Neural crest cell (in vitro differentiated cells): ENCODE results near the gene TXN2. TPM values are rescaled to one million over a fixed set of nuclear protein-coding genes. Genes with fewer than 3 reads are reported as not detected.

ENCODE experiments used
- DNase-seq: peaks from one replicate; pipeline ENCODE4 v3.0.0; 2021; ENCODE audit warnings: low read depth, mixed read lengths, low spot score
- H3K27ac Mint-ChIP-seq: one replicate; pipeline ENCODE4 v1.8.0; 2021; ENCODE audit warnings: mild to moderate bottlenecking, mixed read lengths; ENCODE audit not compliant: unreplicated experiment
- H3K27me3 Mint-ChIP-seq: 2 replicates; pipeline ENCODE4 v1.8.0; 2021; ENCODE audit warnings: low read depth, mild to moderate bottlenecking, mixed read lengths
- H3K36me3 Mint-ChIP-seq: 2 replicates; pipeline ENCODE4 v1.8.0; 2021; ENCODE audit warnings: low read depth, mild to moderate bottlenecking, mixed read lengths
- H3K4me1 Mint-ChIP-seq: 2 replicates; pipeline ENCODE4 v1.8.0; 2021; ENCODE audit warnings: mixed read lengths
- H3K4me3 Mint-ChIP-seq: one replicate; pipeline ENCODE4 v1.8.0; 2021; ENCODE audit warnings: mild to moderate bottlenecking, mixed read lengths
- H3K9me3 Mint-ChIP-seq: 2 replicates; pipeline ENCODE4 v1.8.0; 2021; ENCODE audit warnings: mixed read lengths
- total RNA-seq: library from RNA; stranded (reverse); gene quantifications from 2 replicates; pipeline ENCODE4 v1.2.1, GENCODE V29; 2021
- TF ChIP-seq, protein P1 (sequence below): fragments of 200-600 bp; sonication (generic); conservative IDR thresholded peaks from 2 replicates; pipeline ENCODE4 v1.5.0; 2021; ENCODE audit warnings: antibody characterized with exemption, mild to moderate bottlenecking

Gene TXN2
- total RNA-seq, 1 donor from 2014 or later = 77.9 TPM

- TF ChIP-seq, protein P1, sequence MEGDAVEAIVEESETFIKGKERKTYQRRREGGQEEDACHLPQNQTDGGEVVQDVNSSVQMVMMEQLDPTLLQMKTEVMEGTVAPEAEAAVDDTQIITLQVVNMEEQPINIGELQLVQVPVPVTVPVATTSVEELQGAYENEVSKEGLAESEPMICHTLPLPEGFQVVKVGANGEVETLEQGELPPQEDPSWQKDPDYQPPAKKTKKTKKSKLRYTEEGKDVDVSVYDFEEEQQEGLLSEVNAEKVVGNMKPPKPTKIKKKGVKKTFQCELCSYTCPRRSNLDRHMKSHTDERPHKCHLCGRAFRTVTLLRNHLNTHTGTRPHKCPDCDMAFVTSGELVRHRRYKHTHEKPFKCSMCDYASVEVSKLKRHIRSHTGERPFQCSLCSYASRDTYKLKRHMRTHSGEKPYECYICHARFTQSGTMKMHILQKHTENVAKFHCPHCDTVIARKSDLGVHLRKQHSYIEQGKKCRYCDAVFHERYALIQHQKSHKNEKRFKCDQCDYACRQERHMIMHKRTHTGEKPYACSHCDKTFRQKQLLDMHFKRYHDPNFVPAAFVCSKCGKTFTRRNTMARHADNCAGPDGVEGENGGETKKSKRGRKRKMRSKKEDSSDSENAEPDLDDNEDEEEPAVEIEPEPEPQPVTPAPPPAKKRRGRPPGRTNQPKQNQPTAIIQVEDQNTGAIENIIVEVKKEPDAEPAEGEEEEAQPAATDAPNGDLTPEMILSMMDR = no peak
- no peak for DNase-seq
- Mint-ChIP-seq H3K9me3 (no peaks in the 10 kb centered on the region), H3K4me1 (peaks cover 19% of the 10 kb centered on the region), H3K4me3 (no peak overlapping the region), H3K36me3 (no peaks in the 10 kb centered on the region), H3K27ac (peak overlapping the region; percentile 81), H3K27me3 (no peaks in the 10 kb centered on the region)
Observed at GRCh38 chr22:36419912-36420882, 61.2 kb downstream of the TXN2 start.

- DNase-seq = no peak
- TF ChIP-seq, protein P1 = no peak
- no peaks in the 10 kb centered on the region for H3K27me3 Mint-ChIP-seq
Observed at GRCh38 chr22:36419177-36419911, 62.1 kb downstream of the TXN2 start.

DNA sequence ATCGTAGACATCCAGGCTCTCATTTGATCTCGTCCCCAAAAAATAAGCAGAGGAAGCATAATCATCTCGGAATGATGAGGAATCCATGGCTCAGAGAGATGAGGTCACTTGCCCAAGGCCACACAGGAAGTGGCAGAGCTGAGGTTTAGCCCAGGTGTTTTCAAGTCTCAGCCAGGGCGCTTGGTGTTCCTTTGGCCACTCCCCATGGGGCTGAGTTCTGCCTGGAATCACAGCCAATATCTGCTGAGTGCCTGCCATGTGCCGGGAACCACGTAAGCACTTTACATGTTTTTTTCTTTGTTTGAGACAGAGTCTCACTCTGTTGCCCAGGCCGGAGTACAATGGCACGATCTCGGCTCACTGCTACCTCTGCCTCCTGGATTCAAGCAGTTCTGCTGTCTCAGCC lies 64.2 kb downstream of the TXN2 start:
- TF ChIP-seq, protein P1 = no peak
- H3K4me1 Mint-ChIP-seq = peaks cover 8% of the 10 kb centered on the region
- H3K27me3 Mint-ChIP-seq = no peaks in the 10 kb centered on the region
- H3K4me3 Mint-ChIP-seq = no peak overlapping the region
- no peak for DNase-seq
- H3K9me3 Mint-ChIP-seq = no peaks in the 10 kb centered on the region
- H3K36me3 Mint-ChIP-seq = no peaks in the 10 kb centered on the region
- no peak overlapping the region for H3K27ac Mint-ChIP-seq

More at GRCh38 chr22:36419177-36419911, 62.1 kb downstream of the TXN2 start:
- peaks cover 13% of the 10 kb centered on the region for H3K4me1 Mint-ChIP-seq
- H3K9me3 Mint-ChIP-seq = no peaks in the 10 kb centered on the region
- H3K27ac Mint-ChIP-seq = peak overlapping the region; percentile 29
- no peaks in the 10 kb centered on the region for H3K36me3 Mint-ChIP-seq
- peak overlapping the region; percentile 13 for H3K4me3 Mint-ChIP-seq

Other genes with a start within 250 kb of the TXN2 start
- 14.2 and 15.7 TPM in 2 replicates for gene APOL2, start 242.1 kb downstream of the TXN2 start, total RNA-seq
- not detected in 2 replicates for gene APOL1, start 228.5 kb downstream of the TXN2 start, total RNA-seq
- gene MYH9, start 93.7 kb downstream of the TXN2 start, total RNA-seq = 160 and 171 TPM in 2 replicates
- gene FOXRED2, start 25.4 kb upstream of the TXN2 start, total RNA-seq = 44.8 and 45.1 TPM in 2 replicates
- 178 and 197 TPM in 2 replicates for gene EIF3D, start 47.5 kb upstream of the TXN2 start, total RNA-seq
- 0.09 and 0.27 TPM in 2 replicates for gene CACNG2, start 222.1 kb upstream of the TXN2 start, total RNA-seq